HEK293 (cell line): ENCODE data around the gene CDK14.
A peak's percentile ranks its signal among the peaks of the same experiment; 100 is the strongest.

ENCODE experiments used
- CTCF ChIA-PET: fragments of 350-600 bp; formaldehyde crosslinking; extraction: SDS; loops from one replicate; lab custom pipeline; 2021; ENCODE audit warnings: antibody characterized with exemption; lab: Yijun Ruan, JAX
- POLR2A ChIA-PET: fragments of 300-600 bp; formaldehyde crosslinking; extraction: SDS; loops from one replicate; lab custom pipeline; 2020; ENCODE audit warnings: antibody characterized with exemption, inconsistent platforms; lab: Yijun Ruan, JAX
- H3K27ac ChIP-seq: fragments of 200-500 bp; sonication (Bioruptor generic); 2 replicates; pipeline ENCODE4 v1.5.1; 2014; ENCODE audit warnings: low read depth, low read length, control low read depth, inconsistent platforms; ENCODE audit errors: extremely low read depth
- H3K36me3 ChIP-seq, 2 experiments: fragments of 200-500 bp in 1 of 2; sonication (Bioruptor generic) in 1 of 2; 1 replicate in 1 of 2; 2 replicates in 1 of 2; pipeline ENCODE4 v1.5.1; 2014 to 2017; ENCODE audit warnings: inconsistent platforms in 2 of 2, low read length in 2 of 2; ENCODE audit not compliant: control insufficient read depth in 2 of 2, insufficient read depth in 1 of 2
- H3K4me1 ChIP-seq: fragments of 200-500 bp; sonication (Bioruptor generic); 2 replicates; pipeline ENCODE4 v1.5.1; 2014; ENCODE audit warnings: mild to moderate bottlenecking, low read length, inconsistent platforms; ENCODE audit not compliant: control insufficient read depth, insufficient read depth
- H3K4me3 ChIP-seq: 2 replicates; pipeline ENCODE4 v1.5.1; 2011; ENCODE audit warnings: low read depth, mild to moderate bottlenecking, control low read depth, low read length, moderate library complexity
- H3K9me3 ChIP-seq: fragments of 200-500 bp; sonication (Bioruptor generic); 2 replicates; pipeline ENCODE4 v1.5.1; 2014; ENCODE audit warnings: low read depth, low read length, inconsistent platforms; ENCODE audit not compliant: control insufficient read depth, insufficient read depth
- ELK4 ChIP-seq: IDR thresholded peaks from 2 replicates; pipeline ENCODE4 v1.6.1; 2011; ENCODE audit warnings: mild to moderate bottlenecking, low read depth, low read length, borderline replicate concordance
- GLIS1 ChIP-seq: fragments of 450-650 bp; formaldehyde crosslinking; IDR thresholded peaks from 2 replicates; pipeline ENCODE4 v1.5.1; 2016; ENCODE audit warnings: missing biosample characterization, missing genetic modification characterization
- HOXD13 ChIP-seq: sonication (generic); formaldehyde crosslinking; IDR thresholded peaks from 2 replicates; pipeline ENCODE4 v1.8.0; 2022; ENCODE audit warnings: missing genetic modification reagents, borderline replicate concordance
- KLF1 ChIP-seq: fragments of 450-650 bp; formaldehyde crosslinking; IDR thresholded peaks from 2 replicates; pipeline ENCODE4 v1.5.1; 2016; ENCODE audit warnings: missing biosample characterization, missing genetic modification characterization
- OVOL3 ChIP-seq: fragments of 450-650 bp; formaldehyde crosslinking; IDR thresholded peaks from 2 replicates; pipeline ENCODE4 v1.5.1; 2016; ENCODE audit warnings: missing biosample characterization, missing genetic modification characterization
- PRDM4 ChIP-seq: fragments of 450-650 bp; formaldehyde crosslinking; IDR thresholded peaks from 2 replicates; pipeline ENCODE4 v1.5.1; 2017; ENCODE audit warnings: missing biosample characterization, missing genetic modification characterization
- SCRT2 ChIP-seq: fragments of 450-650 bp; formaldehyde crosslinking; IDR thresholded peaks from 2 replicates; pipeline ENCODE4 v1.5.1; 2016; ENCODE audit warnings: missing biosample characterization, missing genetic modification characterization
- SP3 ChIP-seq: fragments of 450-650 bp; formaldehyde crosslinking; IDR thresholded peaks from 2 replicates; pipeline ENCODE4 v1.5.1; 2016; ENCODE audit warnings: missing biosample characterization, missing genetic modification characterization
- TCF7L2 ChIP-seq: IDR thresholded peaks from 2 replicates; pipeline ENCODE4 v1.6.1; 2011; ENCODE audit warnings: low read depth, mild to moderate bottlenecking, inconsistent platforms, low read length, moderate library complexity, borderline replicate concordance
- WT1 ChIP-seq: fragments of 450-650 bp; formaldehyde crosslinking; IDR thresholded peaks from 2 replicates; pipeline ENCODE4 v1.5.1; 2016; ENCODE audit warnings: missing biosample characterization, missing genetic modification characterization
- ZBTB1 ChIP-seq: fragments of 450-650 bp; formaldehyde crosslinking; IDR thresholded peaks from 2 replicates; pipeline ENCODE4 v1.5.1; 2016; ENCODE audit warnings: missing biosample characterization, missing genetic modification characterization
- ZBTB17 ChIP-seq: fragments of 450-650 bp; formaldehyde crosslinking; IDR thresholded peaks from 2 replicates; pipeline ENCODE4 v1.5.1; 2016; ENCODE audit warnings: missing biosample characterization, missing genetic modification characterization
- ZFHX2 ChIP-seq: fragments of 450-650 bp; formaldehyde crosslinking; conservative IDR thresholded peaks from 2 replicates; pipeline ENCODE4 v1.5.1; 2016; ENCODE audit warnings: missing biosample characterization, missing genetic modification characterization
- ZNF132 ChIP-seq: fragments of 450-650 bp; formaldehyde crosslinking; IDR thresholded peaks from 2 replicates; pipeline ENCODE4 v1.5.1; 2017; ENCODE audit warnings: missing biosample characterization, missing genetic modification characterization, borderline replicate concordance
- ZNF280C ChIP-seq: fragments of 450-650 bp; formaldehyde crosslinking; IDR thresholded peaks from 2 replicates; pipeline ENCODE4 v1.5.1; 2016; ENCODE audit warnings: missing biosample characterization, missing genetic modification characterization
- ZNF341 ChIP-seq: fragments of 450-650 bp; formaldehyde crosslinking; IDR thresholded peaks from 2 replicates; pipeline ENCODE4; 2016; ENCODE audit warnings: low read depth, missing biosample characterization, missing genetic modification characterization
- ZNF354C ChIP-seq: fragments of 450-650 bp; formaldehyde crosslinking; IDR thresholded peaks from 2 replicates; pipeline ENCODE4 v1.5.1; 2016; ENCODE audit warnings: missing biosample characterization, missing genetic modification characterization, low read depth, borderline replicate concordance
- ZNF596 ChIP-seq: fragments of 450-650 bp; IDR thresholded peaks from 2 replicates; pipeline ENCODE4 v1.5.0; 2018; ENCODE audit warnings: missing biosample characterization, mild to moderate bottlenecking, missing genetic modification characterization, moderate library complexity
- ZNF658 ChIP-seq: fragments of 450-650 bp; formaldehyde crosslinking; IDR thresholded peaks from 2 replicates; pipeline ENCODE4; 2016; ENCODE audit warnings: missing biosample characterization, missing genetic modification characterization
- ZNF660 ChIP-seq: fragments of 450-650 bp; IDR thresholded peaks from 2 replicates; pipeline ENCODE4 v1.5.1; 2018; ENCODE audit warnings: missing biosample characterization, mild to moderate bottlenecking, missing genetic modification characterization
- ZNF670 ChIP-seq: fragments of 450-650 bp; formaldehyde crosslinking; IDR thresholded peaks from 2 replicates; pipeline ENCODE4 v1.5.1; 2016; ENCODE audit warnings: missing biosample characterization, missing genetic modification characterization, low read depth
- ZXDB ChIP-seq: fragments of 450-650 bp; formaldehyde crosslinking; IDR thresholded peaks from 2 replicates; pipeline ENCODE4 v1.5.1; 2016; ENCODE audit warnings: missing biosample characterization, missing genetic modification characterization
- TF ChIP-seq, protein P1 (sequence below): fragments of 450-650 bp; formaldehyde crosslinking; IDR thresholded peaks from 2 replicates; pipeline ENCODE4 v1.5.1; 2017; ENCODE audit warnings: missing biosample characterization, missing genetic modification characterization
- TF ChIP-seq, protein P2 (sequence below): fragments of 450-650 bp; formaldehyde crosslinking; IDR thresholded peaks from 2 replicates; pipeline ENCODE4 v1.5.1; 2016; ENCODE audit warnings: missing biosample characterization, missing genetic modification characterization

Gene CDK14

GRCh38 chr7:91181949-91182348 lies 585.8 kb downstream of the CDK14 start (continued):
- TF ChIP-seq ZNF658 (tag by site-specific recombination) (no peak), OVOL3 (tag by site-specific recombination) (no peak), ZNF280C (tag by site-specific recombination) (no peak), ZFHX2 (tag by site-specific recombination) (no peak), WT1 (tag by site-specific recombination) (no peak)

GRCh38 chr7:91182819-91183764 lies 587.0 kb downstream of the CDK14 start:
- Histone ChIP-seq H3K27ac (no peak overlapping the region), H3K4me1 (0 out of 2 replicates have a peak, but pooled peaks cover 2% of the 10 kb centered on the region), H3K9me3 (no peaks in the 10 kb centered on the region)
- CTCF ChIA-PET, result interaction anchor here (0.9 kb wide), 1 partner anchor 17 kb away, joined by 3 read pairs; no protein-coding TSS in a partner anchor
- POLR2A ChIA-PET, result no interaction called here
- TF ChIP-seq ZNF341 (no peak), ZBTB17 (tag by site-specific recombination) (peak; percentile 36; the same call in 1 of the 2 replicates), SCRT2 (tag by site-specific recombination) (0 out of 2 replicates have a peak, but pooled peaks have one; percentile 34), ZBTB1 (no peak), ZXDB (tag by site-specific recombination) (no peak), ZNF670 (tag by site-specific recombination) (no peak), ZNF354C (tag by site-specific recombination) (no peak), GLIS1 (tag by site-specific recombination) (0 out of 2 replicates have a peak, but pooled peaks have one; percentile 9)
- TF ChIP-seq, protein P1, sequence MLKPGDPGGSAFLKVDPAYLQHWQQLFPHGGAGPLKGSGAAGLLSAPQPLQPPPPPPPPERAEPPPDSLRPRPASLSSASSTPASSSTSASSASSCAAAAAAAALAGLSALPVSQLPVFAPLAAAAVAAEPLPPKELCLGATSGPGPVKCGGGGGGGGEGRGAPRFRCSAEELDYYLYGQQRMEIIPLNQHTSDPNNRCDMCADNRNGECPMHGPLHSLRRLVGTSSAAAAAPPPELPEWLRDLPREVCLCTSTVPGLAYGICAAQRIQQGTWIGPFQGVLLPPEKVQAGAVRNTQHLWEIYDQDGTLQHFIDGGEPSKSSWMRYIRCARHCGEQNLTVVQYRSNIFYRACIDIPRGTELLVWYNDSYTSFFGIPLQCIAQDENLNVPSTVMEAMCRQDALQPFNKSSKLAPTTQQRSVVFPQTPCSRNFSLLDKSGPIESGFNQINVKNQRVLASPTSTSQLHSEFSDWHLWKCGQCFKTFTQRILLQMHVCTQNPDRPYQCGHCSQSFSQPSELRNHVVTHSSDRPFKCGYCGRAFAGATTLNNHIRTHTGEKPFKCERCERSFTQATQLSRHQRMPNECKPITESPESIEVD (tag by site-specific recombination), result 0 out of 2 replicates have a peak, but pooled peaks have one; percentile 25
- TF ChIP-seq, all 188 proteins: peak for 4
- Histone ChIP-seq H3K4me3 (no peak overlapping the region), H3K36me3 (no peaks in the 10 kb centered on the region)

- ChIA-PET CTCF (no interaction called here), POLR2A (no interaction called here)
- Histone ChIP-seq H3K27ac (no peak overlapping the region), H3K4me3 (no peak overlapping the region), H3K36me3 (no peaks in the 10 kb centered on the region), H3K4me1 (0 out of 2 replicates have a peak, but pooled peaks cover 2% of the 10 kb centered on the region), H3K9me3 (no peaks in the 10 kb centered on the region)
- TF ChIP-seq, protein P2, sequence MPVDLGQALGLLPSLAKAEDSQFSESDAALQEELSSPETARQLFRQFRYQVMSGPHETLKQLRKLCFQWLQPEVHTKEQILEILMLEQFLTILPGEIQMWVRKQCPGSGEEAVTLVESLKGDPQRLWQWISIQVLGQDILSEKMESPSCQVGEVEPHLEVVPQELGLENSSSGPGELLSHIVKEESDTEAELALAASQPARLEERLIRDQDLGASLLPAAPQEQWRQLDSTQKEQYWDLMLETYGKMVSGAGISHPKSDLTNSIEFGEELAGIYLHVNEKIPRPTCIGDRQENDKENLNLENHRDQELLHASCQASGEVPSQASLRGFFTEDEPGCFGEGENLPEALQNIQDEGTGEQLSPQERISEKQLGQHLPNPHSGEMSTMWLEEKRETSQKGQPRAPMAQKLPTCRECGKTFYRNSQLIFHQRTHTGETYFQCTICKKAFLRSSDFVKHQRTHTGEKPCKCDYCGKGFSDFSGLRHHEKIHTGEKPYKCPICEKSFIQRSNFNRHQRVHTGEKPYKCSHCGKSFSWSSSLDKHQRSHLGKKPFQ, result no peak
- TF ChIP-seq ZNF132 (no peak), PRDM4 (tag by site-specific recombination) (no peak), ZNF596 (tag by site-specific recombination) (no peak), ZNF660 (tag by site-specific recombination) (no peak), SP3 (no peak), ELK4 (no peak), KLF1 (tag by site-specific recombination) (no peak), TCF7L2 (no peak), HOXD13 (CRISPR knock-in tag) (no peak)
Observed at GRCh38 chr7:91185771-91186170, 589.6 kb downstream of the CDK14 start.
